ENCODE measurements around the gene FAM219B.
A peak's percentile ranks its signal among the peaks of the same experiment; 100 is the strongest.

The FAM219B gene

GRCh38 chr15:74873036-74873755, 33.5 kb downstream of the FAM219B start, which contains the start of gene SCAMP2:
TSS of gene SCAMP2 (minus strand) at chr15:74873365. CDS start at chr15:74873255, 110 bp downstream.
- DNase-seq (ENCODE audit: low read depth, low spot score), result peak; percentile 82

DNA sequence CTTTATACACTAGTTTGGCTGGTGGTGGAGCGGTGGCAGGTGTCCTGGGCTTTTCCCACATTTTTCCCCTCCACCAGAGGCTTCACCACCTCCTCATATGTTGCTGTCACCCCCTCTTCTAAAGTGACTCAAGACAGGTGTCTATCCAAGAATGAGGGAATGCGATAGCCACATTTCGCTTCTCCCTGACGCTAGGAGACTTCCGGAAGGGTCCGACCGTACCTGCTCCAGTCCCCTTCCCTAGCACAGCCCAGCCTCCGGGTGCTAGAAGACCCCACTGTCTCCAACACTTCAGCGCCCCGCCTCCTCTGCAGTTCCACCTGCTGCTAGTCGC, 34.0 kb downstream of the FAM219B start:
- no peak for DNase-seq (ENCODE audit: low read depth, low spot score)

GRCh38 chr15:74870436-74871215, 36.0 kb downstream of the FAM219B start:
- DNase-seq (ENCODE audit: low read depth, low spot score), result no peak

DNA sequence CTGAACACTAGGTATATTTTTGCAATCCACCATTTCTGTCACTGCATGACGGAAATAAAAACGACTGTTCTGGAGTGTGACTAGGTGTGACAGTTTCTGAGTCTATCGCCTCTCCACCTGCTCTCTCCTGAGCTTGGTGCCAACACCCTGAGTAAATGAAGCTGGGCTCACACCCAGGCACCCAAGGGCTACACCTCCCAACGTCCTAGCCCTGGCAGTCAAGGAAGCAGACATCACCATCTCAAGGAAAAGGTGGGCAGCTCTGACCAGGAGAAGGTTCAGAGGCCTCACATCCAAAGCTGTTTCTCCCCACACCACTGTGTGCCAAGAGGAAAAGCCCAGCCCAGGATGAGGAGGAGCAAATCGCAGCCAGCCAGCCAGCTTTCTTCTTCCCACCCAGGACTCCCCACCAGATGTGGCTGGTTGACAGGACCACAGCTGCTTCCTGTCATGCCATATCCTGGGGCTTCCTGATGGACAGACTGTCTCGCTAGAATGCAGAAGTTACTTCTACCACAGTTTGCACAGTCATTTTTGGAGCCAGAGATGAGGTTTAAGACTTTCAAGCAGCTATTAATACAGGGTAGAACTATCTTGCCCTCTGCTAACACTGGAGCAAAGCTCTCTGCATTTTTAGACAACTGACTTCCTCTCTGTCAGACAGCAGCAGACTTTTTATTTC, 36.8 kb downstream of the FAM219B start:
- no peak for DNase-seq (ENCODE audit: low read depth, low spot score)

- no peak for DNase-seq (ENCODE audit: low read depth, low spot score)
These were observed 37.3 kb downstream of the FAM219B start for GRCh38 chr15:74869372-74869725.

- no peak for DNase-seq (ENCODE audit: low read depth, low spot score)
These were observed 38.6 kb downstream of the FAM219B start for GRCh38 chr15:74868059-74868458.

DNA sequence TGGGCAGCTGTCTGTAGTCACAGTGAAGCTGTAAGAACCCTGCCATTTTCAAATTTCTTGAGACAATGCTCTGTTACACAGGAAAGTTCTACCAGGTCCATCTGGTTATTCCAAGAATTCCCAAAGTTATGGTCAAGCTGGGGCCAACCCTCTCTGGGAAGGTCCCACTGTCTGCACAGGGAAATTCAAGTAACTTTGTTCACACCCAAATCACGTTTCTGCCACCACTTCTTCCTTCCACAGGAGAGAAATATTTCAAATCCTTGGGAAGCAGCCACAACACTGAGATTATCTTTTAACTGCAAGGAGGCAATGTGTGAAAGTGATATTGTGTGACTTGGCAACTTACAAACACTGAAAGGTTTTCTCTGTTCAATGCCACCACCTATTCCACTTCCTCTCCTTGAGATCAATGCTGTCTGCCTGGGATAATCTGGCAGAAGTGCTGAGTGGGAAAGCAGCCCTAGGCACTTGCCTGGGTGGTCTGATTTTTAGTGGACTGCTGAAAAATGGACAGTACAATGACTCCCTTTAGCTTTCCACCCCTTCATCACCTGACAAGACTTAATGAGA, 39.1 kb downstream of the FAM219B start:
- no peak for DNase-seq (ENCODE audit: low read depth, low spot score)

DNA sequence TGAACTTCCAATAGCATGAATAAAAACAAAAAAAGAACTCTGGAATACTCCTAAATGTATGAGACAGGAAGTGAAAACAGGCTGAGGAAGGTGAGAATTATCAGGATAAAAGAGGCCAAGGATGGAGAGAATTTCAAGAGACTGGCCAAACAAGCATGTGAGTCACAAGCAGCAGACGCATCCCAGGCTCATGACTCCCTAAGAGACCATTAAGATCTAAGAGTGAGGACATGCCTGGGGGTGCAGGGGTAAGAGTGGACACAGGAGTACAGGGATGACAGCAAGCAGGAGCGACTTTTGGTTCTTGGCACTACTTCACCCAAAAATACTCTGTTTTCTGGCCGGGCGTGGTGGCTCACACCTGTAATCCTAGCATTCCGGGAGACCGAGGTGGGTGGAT, 40.6 kb downstream of the FAM219B start:
- no peak for DNase-seq (ENCODE audit: low read depth, low spot score)

DNA sequence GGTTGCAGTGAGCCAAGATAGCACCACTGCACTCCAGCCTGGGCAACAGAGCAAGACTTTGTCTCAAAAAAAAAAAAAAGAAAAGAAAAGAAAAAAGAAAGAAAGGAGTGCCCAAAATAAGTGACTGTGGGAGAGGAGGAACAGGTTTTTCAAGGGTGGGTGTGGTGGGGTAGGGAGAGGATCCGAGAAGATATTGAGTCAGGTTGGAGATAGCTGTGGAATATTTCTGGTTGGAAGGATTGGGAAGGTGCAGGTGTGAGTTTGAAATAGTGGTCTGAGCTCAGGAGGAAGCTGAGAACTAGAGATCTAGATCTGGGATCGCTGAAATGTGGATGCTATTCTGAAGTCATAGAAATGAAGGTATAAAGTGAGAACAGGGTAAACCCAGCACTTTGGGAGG, 41.3 kb downstream of the FAM219B start:
- no peak for DNase-seq (ENCODE audit: low read depth, low spot score)

- no peak for DNase-seq (ENCODE audit: low read depth, low spot score)
These were observed 42.4 kb downstream of the FAM219B start for GRCh38 chr15:74864296-74864695.

DNA sequence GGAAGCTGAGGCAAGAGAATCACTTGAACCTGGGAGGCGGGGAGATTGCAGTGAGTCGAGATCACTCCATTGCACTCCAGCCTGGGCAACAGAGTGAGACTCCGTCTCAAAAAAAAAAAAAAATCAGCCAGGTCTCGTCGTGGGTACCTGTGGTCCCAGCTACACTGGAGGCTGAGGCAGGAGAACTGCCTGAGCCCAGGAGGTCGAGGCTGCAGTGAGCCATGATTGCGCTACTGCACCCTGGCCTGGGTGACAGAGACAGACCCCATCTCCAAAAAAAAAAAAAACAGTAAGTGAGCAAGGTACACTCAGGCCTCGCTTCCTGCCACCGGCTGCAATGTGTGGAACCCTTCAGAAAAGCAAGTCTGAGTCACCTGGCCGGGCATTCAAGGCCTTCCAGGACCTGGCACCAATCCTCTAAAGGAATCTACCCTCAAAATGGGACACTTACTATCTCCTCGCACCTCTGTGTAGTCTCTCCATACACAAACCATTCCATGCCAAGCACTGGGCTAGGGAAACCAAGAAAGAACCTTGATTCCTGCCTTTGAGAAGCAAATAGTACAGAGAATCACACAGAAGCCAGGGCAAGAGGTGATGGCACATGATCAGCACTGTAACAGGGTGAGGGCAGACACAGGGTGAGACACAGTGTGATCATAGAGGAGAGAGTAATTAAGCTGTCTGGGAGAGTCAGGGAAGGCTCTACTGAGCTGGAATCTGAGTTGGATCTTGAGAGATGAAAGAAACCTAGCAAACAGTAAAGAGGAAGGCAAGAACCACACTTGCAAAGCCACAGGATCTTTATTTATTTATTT, 43.2 kb downstream of the FAM219B start:
- no peak for DNase-seq (ENCODE audit: low read depth, low spot score)

DNA sequence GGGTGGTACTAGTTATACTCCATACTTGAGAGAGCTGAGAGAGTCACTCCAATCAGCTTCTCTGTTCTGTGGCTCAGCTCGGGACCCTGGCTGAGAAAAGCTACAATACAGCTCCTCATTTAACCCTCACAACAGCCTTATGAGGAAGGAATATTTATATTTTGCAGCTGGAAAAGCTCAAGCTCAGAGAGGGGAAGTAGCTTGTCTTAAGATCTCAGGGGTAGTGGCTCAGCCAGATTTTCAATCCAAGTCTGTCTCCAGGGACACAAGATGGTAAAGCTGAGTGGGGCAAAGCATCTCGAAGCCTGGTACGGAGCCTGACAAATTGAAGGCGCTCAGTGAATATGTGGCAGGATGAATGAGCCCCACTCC, 48.3 kb downstream of the FAM219B start:
- no peak for DNase-seq (ENCODE audit: low read depth, low spot score)

DNA sequence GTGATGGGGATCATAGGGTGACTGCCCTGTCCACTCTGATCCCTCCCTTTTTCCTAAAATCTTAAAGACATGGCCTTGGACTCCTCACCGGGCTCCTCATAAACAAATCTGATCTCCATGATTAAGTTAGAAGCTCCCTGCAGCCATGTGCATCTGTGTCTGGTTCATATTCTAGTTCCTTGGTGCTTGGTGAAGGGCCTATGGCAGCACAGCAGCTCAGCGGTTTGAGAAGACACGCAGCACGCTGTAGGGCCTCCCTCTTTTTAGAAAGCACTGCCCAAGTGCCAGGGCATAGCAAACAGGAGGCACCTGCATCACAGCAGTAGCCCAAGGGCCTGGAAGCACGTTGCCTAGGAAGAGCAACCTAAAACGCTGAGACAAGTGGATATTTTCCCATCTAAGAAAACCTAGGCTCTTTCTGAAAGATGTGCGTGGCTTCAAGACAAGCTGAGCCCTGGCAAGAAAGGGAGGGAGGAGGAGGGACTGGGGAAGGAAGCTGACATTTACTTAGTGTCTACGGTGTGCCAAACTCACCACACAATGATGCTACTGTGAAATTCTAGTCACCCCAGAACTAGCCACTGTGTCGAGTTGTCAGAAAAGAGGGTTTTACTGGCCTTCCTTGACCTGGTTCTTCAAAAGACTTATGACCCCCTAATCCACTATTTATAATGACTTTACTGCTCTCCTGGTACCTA, 48.8 kb downstream of the FAM219B start:
- DNase-seq (ENCODE audit: low read depth, low spot score), result no peak

GRCh38 chr15:74857082-74857655, 49.5 kb downstream of the FAM219B start:
- no peak for DNase-seq (ENCODE audit: low read depth, low spot score)

GRCh38 chr15:74856537-74856936, 50.1 kb downstream of the FAM219B start:
- DNase-seq (ENCODE audit: low read depth, low spot score), result no peak

DNA sequence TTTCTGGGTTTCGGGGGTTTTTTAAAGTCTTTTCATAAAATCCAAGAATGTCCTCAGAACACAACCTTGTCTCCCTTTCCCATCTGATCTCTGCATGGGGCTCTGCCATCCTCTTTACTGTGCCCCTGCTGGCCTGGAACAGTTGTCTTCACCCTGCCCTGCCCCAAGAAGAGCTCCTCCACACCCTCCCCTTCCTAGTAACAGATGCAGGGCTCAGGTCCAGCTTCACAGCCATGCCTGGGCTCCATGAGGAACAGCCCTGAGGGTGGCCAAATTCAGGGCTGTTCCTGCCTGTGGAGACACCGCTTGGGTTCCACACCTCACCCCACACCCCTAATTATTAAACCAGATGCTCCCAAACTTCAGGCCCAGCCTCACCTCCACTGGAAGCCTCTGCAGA, 50.8 kb downstream of the FAM219B start:
- DNase-seq (ENCODE audit: low read depth, low spot score), result no peak

DNA sequence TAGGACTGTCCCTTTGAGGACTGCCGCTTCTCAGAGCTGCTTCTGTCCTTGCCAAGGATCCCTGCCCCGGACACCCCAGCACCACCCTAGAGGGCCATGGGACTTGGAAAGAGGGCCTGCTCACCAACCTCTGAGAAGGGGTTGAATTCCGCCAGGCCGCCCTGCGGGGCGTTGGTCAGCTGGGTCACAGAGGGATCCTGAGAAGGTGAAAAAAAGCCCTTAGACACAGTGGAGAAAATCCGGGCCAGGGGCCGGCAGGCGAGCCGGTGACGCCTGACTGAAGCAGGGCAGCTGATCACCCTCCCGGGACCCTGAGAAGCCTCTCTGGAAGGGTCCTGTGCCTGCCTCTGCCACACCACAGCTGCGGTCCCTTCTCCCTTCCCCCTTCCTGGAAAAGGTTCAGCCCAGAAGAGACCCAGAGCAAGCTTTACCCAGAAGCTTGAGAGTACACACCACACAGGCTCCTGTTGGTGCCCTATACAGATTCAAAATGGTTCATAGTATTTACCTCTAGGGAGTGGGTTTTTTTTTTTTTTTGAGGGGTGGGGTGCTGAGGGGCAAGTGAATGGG, 52.1 kb downstream of the FAM219B start:
- no peak for DNase-seq (ENCODE audit: low read depth, low spot score)

DNA sequence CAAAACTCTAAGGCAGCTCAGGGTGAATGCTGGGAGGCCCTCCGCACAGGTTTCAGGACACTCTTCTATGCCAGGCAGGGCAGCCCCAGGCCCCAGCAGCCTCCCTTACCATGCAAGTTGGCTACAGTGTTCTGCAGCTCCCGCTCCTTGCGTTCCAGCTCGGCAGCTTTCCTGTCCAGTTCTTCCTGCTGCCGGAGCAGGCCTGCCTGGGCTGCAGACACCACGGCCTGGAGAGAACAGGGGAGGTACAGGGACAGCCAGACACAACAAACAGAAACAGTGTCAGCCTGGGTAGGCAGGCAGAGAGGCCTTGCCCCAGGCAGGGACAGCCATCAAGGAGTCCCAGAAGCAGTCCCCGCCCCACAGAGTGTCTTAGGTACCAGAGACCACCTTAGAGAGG, 54.7 kb downstream of the FAM219B start:
- DNase-seq (ENCODE audit: low read depth, low spot score), result no peak

- DNase-seq (ENCODE audit: low read depth, low spot score), result no peak
These were observed 56.3 kb downstream of the FAM219B start for GRCh38 chr15:74850393-74850792.

All from brain pericyte (primary cell).